Stimulated activated CD4-positive, alpha-beta T cell treated with anti-CD3 and anti-CD28 coated beads, Interleukin-1b, Interleukin-23, amount 100 ng/mL, for 24 hours (primary cell): ENCODE results near the gene CREBBP.
"Not testable (repeated sequence)": the region's sequence is repeated elsewhere in the genome, so short reads cannot be mapped to it uniquely, and the experiment has no call there.

Experiments
- DNase-seq, 4 experiments: peaks; one replicate each; pipeline ENCODE4 v3.0.0-alpha.2; 2020; ENCODE audit warnings: low read depth in 4 of 4, low spot score in 1 of 4

Gene CREBBP

GRCh38 chr16:3715430-3715829 lies 165.1 kb downstream of the CREBBP start:
- no peak for DNase-seq

GRCh38 chr16:3714378-3714777 lies 166.1 kb downstream of the CREBBP start:
- not testable (repeated sequence) for DNase-seq

- no peak for DNase-seq
Measured at GRCh38 chr16:3713587-3714242, 166.8 kb downstream of the CREBBP start.

DNA sequence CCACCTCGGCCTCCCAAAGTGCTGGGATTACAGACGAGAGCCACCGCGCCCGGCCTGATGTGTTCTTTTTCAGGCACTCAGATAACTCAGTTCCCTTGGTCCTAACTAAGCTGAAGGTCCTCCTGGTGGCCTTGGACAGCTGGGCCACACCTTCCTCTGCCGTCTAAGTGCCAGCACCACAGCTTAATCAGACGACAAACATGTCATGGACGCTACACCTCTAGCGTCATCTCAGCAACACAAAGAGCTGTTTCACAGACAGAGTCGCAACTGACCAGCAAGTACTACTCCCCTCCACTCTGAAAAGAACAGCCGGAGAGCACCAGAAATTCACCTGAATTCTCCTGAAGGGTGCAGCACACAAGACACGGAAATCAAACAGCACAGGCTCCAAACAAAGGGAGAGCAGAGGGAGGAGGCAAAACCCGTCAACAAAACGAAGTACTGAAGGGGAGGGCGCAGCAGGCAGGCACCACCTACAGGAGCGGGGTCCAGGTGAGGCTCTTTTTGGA lies 167.6 kb downstream of the CREBBP start:
- DNase-seq = no peak

DNA sequence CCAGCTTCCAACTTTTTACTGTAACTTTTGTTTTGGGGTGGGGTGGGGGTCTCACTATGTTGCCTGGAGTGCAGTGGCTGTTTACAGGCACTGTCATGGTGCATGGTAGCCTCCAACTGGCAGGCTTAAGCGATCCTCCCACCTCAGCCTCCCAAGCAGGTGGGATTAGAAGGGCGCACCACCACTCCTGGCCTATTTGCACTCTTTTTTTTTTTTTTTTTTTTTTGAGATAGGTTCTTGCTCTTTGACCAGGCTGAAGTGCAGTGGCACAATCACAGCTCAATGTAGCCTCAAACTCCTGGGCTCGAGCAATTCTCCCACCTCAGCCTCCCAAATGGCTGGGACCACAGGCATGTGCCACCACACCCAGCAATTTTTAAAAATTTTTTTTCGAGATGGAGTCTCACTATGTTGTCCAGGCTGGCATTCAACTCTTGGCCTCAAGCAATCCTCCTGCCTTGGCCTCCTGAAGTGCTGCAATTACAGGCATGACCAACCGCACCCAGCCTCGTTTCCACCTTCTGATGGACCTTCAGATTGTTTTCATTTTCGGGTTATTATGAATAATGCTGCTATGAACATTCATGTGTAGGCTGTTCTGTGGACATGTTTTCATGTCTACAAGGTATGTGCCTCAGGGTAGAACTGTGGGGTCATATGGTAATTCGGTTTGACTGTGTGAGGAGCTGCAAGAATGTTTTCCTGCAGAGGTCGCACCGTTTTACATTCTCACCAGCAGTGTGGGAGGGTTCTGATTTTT lies 174.1 kb downstream of the CREBBP start:
- DNase-seq = no peak

- DNase-seq = no peak
Measured at GRCh38 chr16:3702082-3702481, 178.4 kb downstream of the CREBBP start.

- no peak for DNase-seq
Measured at GRCh38 chr16:3701531-3701930, 179.0 kb downstream of the CREBBP start.

- no peak for DNase-seq
Measured at GRCh38 chr16:3698941-3699340, 181.6 kb downstream of the CREBBP start.

- no peak for DNase-seq
Measured at GRCh38 chr16:3696425-3697218, 183.9 kb downstream of the CREBBP start.

- no peak for DNase-seq
Measured at GRCh38 chr16:3695610-3696369, 184.7 kb downstream of the CREBBP start.

- no peak for DNase-seq
Measured at GRCh38 chr16:3694051-3694450, 186.5 kb downstream of the CREBBP start.

DNA sequence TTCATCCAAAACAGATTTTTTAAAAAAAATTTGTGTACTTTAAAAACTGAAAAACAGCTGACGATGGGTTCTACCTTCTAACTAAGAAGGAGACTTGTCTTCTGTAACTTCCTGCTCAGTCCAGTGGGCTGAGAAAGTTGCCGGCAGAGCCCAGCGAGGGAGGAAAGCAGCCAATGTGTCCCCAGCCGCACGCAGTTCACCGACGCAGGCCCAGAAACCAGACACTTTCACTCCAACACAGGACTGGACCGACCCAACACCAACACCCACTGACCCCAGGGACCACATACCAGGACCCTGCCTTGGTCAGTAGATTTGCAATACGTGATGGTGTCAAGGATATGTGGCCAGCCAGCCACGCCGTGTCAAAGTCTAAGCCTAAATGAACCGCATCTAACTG lies 188.8 kb downstream of the CREBBP start:
- no peak for DNase-seq

- DNase-seq = no peak
Measured at GRCh38 chr16:3690980-3691720, 189.4 kb downstream of the CREBBP start.

- DNase-seq = peak; percentile 60 to 73 (median 65)
Measured at GRCh38 chr16:3690470-3690928, 190.0 kb downstream of the CREBBP start.

DNA sequence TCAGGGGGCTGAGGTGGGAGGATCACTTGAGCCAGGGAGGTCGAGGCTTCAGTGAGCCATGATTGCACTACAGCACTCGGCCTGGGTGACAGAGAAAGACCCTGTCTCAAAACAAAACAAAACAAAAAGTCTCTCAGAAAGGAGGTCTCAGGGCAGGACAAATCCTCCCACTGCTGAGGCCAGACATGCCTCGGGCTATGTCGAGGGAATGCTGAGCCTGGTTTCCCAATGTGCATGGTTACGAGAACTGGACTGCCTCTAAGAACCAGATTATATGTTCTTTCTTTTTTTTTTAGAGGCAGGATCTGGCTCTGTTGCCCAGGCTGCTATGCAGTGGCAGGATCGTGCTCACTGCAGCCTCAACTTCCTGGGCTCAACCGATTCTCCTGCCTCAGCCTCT lies 190.8 kb downstream of the CREBBP start:
- DNase-seq = no peak

DNA sequence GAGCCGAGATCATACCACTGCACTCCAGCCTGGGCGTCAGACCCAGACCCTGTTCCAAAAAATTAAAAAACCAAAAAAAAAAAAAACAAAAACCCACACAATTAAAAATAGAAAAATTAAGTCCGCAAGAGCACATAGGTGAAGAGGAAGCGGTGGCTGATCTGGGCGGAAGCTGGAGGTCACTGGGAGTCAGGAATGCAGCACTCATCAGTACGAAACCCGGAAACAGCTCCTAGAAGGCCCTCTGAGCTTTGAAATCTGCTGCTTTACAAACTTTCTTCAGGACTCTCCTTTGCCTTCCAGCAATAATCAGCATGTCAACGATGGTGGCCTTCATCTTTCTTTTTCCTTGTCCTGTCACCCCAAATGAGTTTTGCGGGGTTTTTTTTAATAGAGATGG lies 192.7 kb downstream of the CREBBP start:
- DNase-seq = no peak

DNA sequence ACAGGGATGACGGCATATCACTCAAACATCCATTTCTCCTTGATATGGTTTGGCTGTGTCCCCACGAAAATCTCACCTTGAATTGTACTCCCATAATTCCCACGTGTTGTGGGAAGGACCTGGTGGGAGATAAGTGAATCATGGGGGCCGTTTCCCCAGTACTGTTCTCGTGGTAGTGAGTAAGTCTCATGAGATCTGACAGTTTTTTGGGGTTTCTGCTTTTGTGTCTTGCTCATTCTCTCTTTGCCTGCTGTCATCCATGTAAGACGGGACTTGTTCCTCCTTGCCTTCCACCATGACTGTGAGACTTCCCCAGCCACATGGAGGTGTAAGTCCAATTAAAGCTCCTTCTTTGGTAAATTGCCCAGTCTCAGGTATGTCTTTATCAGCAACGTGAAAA lies 193.5 kb downstream of the CREBBP start:
- DNase-seq = no peak

- no peak for DNase-seq
Measured at GRCh38 chr16:3681206-3681605, 199.3 kb downstream of the CREBBP start.

DNA sequence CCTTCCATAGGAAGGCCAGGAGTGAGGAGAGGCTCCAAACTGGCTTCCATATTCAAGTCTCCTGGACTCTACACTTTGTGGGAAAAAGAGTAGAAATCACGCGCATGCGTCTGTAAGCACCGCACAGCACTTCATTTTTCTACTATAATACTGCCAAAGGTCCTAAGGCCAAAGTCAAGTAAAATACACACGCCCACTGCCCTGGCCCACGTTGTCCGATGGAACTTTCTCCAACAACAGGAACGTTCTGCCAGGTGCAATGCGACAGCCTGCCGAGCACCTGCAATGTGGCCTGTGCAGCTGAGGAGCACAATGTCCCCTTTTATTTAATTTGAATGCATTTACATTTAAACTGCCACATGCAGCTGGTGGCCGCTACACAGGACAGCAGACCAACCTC lies 202.5 kb downstream of the CREBBP start:
- DNase-seq = no peak

DNA sequence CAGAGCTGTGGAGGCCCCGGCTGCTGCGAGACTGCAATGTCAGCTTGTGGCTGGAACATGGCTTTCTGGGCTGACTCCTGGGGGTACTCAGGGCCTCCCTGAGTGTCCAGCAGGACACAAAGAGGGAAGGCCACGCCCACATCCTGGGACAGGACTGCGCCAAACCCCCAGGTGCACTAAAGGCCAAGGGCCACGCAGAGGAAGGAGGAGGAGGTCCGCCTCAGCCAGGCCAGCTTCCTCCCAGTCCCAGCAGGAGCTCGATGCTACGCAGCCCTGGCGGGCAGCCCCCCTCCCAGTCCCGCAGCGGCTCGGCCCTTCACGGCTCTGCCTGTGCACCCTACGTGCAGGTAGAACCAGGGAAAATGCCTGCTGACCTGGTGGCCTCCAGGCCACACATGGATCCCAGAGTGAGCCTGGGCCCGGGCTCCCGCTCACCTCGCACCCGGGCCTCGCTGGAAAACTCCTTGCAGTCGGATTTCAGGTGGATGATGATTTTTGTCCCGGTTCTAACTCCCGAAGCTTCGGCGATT lies 204.8 kb downstream of the CREBBP start:
- DNase-seq = no peak
